T-cell (primary cell): ENCODE results near the gene ATP10A. TPM values are rescaled to one million over a fixed set of nuclear protein-coding genes. Genes with fewer than 3 reads are reported as not detected.

Experiments
- ATAC-seq, 4 experiments: fragments of 200-7000 bp in 3 of 4; fragments of 150-1000 bp in 1 of 4; cut with Tn5 transposase; replicated peaks in 1 of 4; 1 replicate in 3 of 4; 2 replicates in 1 of 4; pipeline ENCODE4 v1.10.0; 2021; ENCODE audit warnings: moderate library complexity in 3 of 4, mild to moderate bottlenecking in 2 of 4, moderate number of reproducible peaks in 1 of 4
- CTCF ChIA-PET, 2 donors: fragments of 300-600 bp; sonication (Branson Sonifier 250); formaldehyde crosslinking; loops; one replicate each; lab custom pipeline; 2022; ENCODE audit warnings: antibody characterized with exemption in 2 of 2; lab: Charles Lee
- POLR2A ChIA-PET, 2 donors: fragments of 300-600 bp; sonication (Branson Sonifier 250); formaldehyde crosslinking; loops; one replicate each; lab custom pipeline; 2022; ENCODE audit warnings: antibody characterized with exemption in 2 of 2; lab: Charles Lee
- DNase-seq, 35 experiments: peaks; one replicate each; pipeline versions ENCODE4 v3.0.0 to v3.0.0-alpha.2; 2013 to 2023
- H3K27ac ChIP-seq: one replicate; pipeline ENCODE4 v1.5.1; 2013; ENCODE audit warnings: low read length
- H3K27me3 ChIP-seq, 2 experiments: replicated peaks in 1 of 2; 1 replicate in 1 of 2; 2 replicates in 1 of 2; pipeline versions ENCODE4 v1.6.1 to v1.7.0; 2013; ENCODE audit warnings: low read length in 1 of 2, mixed read lengths in 1 of 2; ENCODE audit not compliant: control insufficient read depth in 2 of 2, insufficient read depth in 2 of 2; ENCODE audit errors: extremely low read depth in 1 of 2
- H3K36me3 ChIP-seq, 2 donors: 1 replicate in 1 of 2; 2 replicates in 1 of 2; pipeline versions ENCODE4 v1.6.1 to v1.7.0; 2013; ENCODE audit warnings: low read length in 1 of 2; ENCODE audit not compliant: control insufficient read depth in 2 of 2, insufficient read depth in 1 of 2; ENCODE audit errors: extremely low read depth in 1 of 2
- H3K4me1 ChIP-seq, 2 experiments: 1 replicate in 1 of 2; 2 replicates in 1 of 2; pipeline versions ENCODE4 v1.6.1 to v1.7.0; 2013; ENCODE audit warnings: low read length in 2 of 2, mixed read lengths in 1 of 2; ENCODE audit not compliant: insufficient read depth in 2 of 2, control insufficient read depth in 1 of 2; ENCODE audit errors: extremely low read depth in 1 of 2
- H3K4me3 ChIP-seq, 2 donors: 1 replicate in 1 of 2; 2 replicates in 1 of 2; pipeline versions ENCODE4 v1.5.1 to v1.7.0; 2013; ENCODE audit warnings: mild to moderate bottlenecking in 2 of 2, low read length in 1 of 2, moderate library complexity in 1 of 2; ENCODE audit not compliant: control insufficient read depth in 1 of 2; ENCODE audit errors: extremely low read depth in 1 of 2
- H3K9me3 ChIP-seq: 2 replicates; pipeline ENCODE4 v1.7.0; 2013
- H3K27ac Mint-ChIP-seq, 2 donors: one replicate each; pipeline ENCODE4 v1.8.0; 2020 to 2021; ENCODE audit warnings: mild to moderate bottlenecking in 2 of 2, mixed read lengths in 2 of 2
- H3K27me3 Mint-ChIP-seq, 2 donors: one replicate each; pipeline ENCODE4 v1.8.0; 2021 to 2022; ENCODE audit warnings: mixed read lengths in 2 of 2
- H3K36me3 Mint-ChIP-seq: one replicate; pipeline ENCODE4 v1.8.0; 2021; ENCODE audit warnings: mixed read lengths
- H3K4me1 Mint-ChIP-seq, 3 donors: one replicate each; pipeline ENCODE4 v1.8.0; 2020 to 2022; ENCODE audit warnings: mixed read lengths in 3 of 3, mild to moderate bottlenecking in 1 of 3
- H3K4me3 Mint-ChIP-seq, 3 donors: one replicate each; pipeline ENCODE4 v1.8.0; 2020 to 2022; ENCODE audit warnings: mild to moderate bottlenecking in 3 of 3, mixed read lengths in 3 of 3, moderate library complexity in 3 of 3
- H3K9me3 Mint-ChIP-seq, 3 donors: one replicate each; pipeline ENCODE4 v1.8.0; 2020 to 2022; ENCODE audit warnings: mixed read lengths in 3 of 3
- WGBS: methylation state at CpG from one replicate; pipeline ENCODE4 v1.1.5; 2013; ENCODE audit warnings: missing lambda C conversion rate; ENCODE audit not compliant: insufficient coverage; 5-methylcytosine and 5-hydroxymethylcytosine counted together
- total RNA-seq, 35 experiments: library from RNA in 6 of 35; stranded (reverse) in 6 of 35; fragments of 120-200 nt in 1 of 35; gene quantifications; one replicate each; pipeline versions ENCODE4 v1.2.1 to v1.2.4 and lab custom pipeline; 2013 to 2026

ATP10A gene
- total RNA-seq, 5 donors from 2014 or later (not counting 1 experiment from before 2014, with no cell fraction given): 37.3 to 65.5 (median 53.4) TPM

- no peaks in the 10 kb centered on the region for H3K9me3 Mint-ChIP-seq
- ATAC-seq (no peak), DNase-seq (no peak)
- no peaks in the 10 kb centered on the region for H3K4me1 ChIP-seq
- H3K4me3 ChIP-seq: no peak overlapping the region
- ChIA-PET POLR2A (no interaction called here), CTCF (interaction anchor here in 1 of 2 donors (0.8 kb wide), 1 partner anchor 216 kb away, joined by 7 read pairs; no protein-coding TSS in a partner anchor)
- H3K9me3 ChIP-seq: no peaks in the 10 kb centered on the region
- H3K36me3 ChIP-seq: peaks cover 18 to 26% of the 10 kb centered on the region in 2 donors
- no peak overlapping the region for H3K4me3 Mint-ChIP-seq
- H3K27me3 ChIP-seq: no peaks in the 10 kb centered on the region
- H3K27ac Mint-ChIP-seq: no peak overlapping the region
- peaks cover 17% of the 10 kb centered on the region for H3K36me3 Mint-ChIP-seq
- WGBS: 97% methylated on average over 6 of the region's 8 CpGs
- H3K27me3 Mint-ChIP-seq: no peaks in the 10 kb centered on the region
- no peaks in the 10 kb centered on the region for H3K4me1 Mint-ChIP-seq
- no peak overlapping the region for H3K27ac ChIP-seq
Measured at GRCh38 chr15:25718597-25718996, 144.5 kb downstream of the ATP10A start.

- ChIA-PET CTCF (interaction anchor here in 1 of 2 donors (0.8 kb wide), 1 partner anchor 216 kb away, joined by 7 read pairs; no protein-coding TSS in a partner anchor), POLR2A (no interaction called here)
- Histone ChIP-seq H3K4me1 (no peaks in the 10 kb centered on the region), H3K4me3 (no peak overlapping the region), H3K27me3 (no peaks in the 10 kb centered on the region), H3K27ac (no peak overlapping the region), H3K36me3 (peaks cover 18 to 28% of the 10 kb centered on the region in 2 donors), H3K9me3 (no peaks in the 10 kb centered on the region)
- 94% methylated on average over 15 of the region's 20 CpGs for WGBS
- Mint-ChIP-seq H3K27me3 (no peaks in the 10 kb centered on the region), H3K27ac (no peak overlapping the region), H3K4me3 (no peak overlapping the region), H3K9me3 (no peaks in the 10 kb centered on the region), H3K4me1 (no peaks in the 10 kb centered on the region), H3K36me3 (peaks cover 20% of the 10 kb centered on the region)
- ATAC-seq: no peak
- no peak for DNase-seq
Measured at GRCh38 chr15:25718169-25718536, 145.0 kb downstream of the ATP10A start.

GRCh38 chr15:25717457-25718168 lies 145.5 kb downstream of the ATP10A start:
- Mint-ChIP-seq H3K4me3 (no peak overlapping the region), H3K27ac (no peak overlapping the region), H3K9me3 (no peaks in the 10 kb centered on the region), H3K4me1 (no peaks in the 10 kb centered on the region), H3K36me3 (peaks cover 17% of the 10 kb centered on the region), H3K27me3 (no peaks in the 10 kb centered on the region)
- ChIA-PET CTCF (no interaction called here), POLR2A (interaction anchor here in 1 of 2 donors (0.5 to 0.6 kb wide), 2 partner anchors 78 to 301 kb away, joined by 3 to 5 read pairs; no protein-coding TSS in a partner anchor)
- no peaks in the 10 kb centered on the region for H3K27me3 ChIP-seq
- WGBS: 81% methylated on average over 11 of the region's 14 CpGs
- H3K4me3 ChIP-seq: no peak overlapping the region
- H3K9me3 ChIP-seq: no peaks in the 10 kb centered on the region
- no peaks in the 10 kb centered on the region for H3K4me1 ChIP-seq
- peaks cover 18 to 26% of the 10 kb centered on the region in 2 donors for H3K36me3 ChIP-seq
- DNase-seq (no peak), ATAC-seq (no peak)
- H3K27ac ChIP-seq: no peak overlapping the region

- H3K9me3 Mint-ChIP-seq: no peaks in the 10 kb centered on the region
- Histone ChIP-seq H3K27me3 (no peaks in the 10 kb centered on the region), H3K4me3 (no peak overlapping the region), H3K4me1 (no peaks in the 10 kb centered on the region), H3K9me3 (no peaks in the 10 kb centered on the region), H3K27ac (no peak overlapping the region), H3K36me3 (peaks cover 18 to 24% of the 10 kb centered on the region in 2 donors)
- DNase-seq (no peak), ATAC-seq (no peak)
- no peak overlapping the region for H3K4me3 Mint-ChIP-seq
- no peak overlapping the region for H3K27ac Mint-ChIP-seq
- H3K36me3 Mint-ChIP-seq: peaks cover 13% of the 10 kb centered on the region
- no CpG with 5 or more reads among the region's 3 CpGs for WGBS
- no peaks in the 10 kb centered on the region for H3K4me1 Mint-ChIP-seq
- H3K27me3 Mint-ChIP-seq: no peaks in the 10 kb centered on the region
- ChIA-PET POLR2A (interaction anchor here in 1 of 2 donors (0.5 to 0.6 kb wide), 2 partner anchors 79 to 300 kb away, joined by 3 to 5 read pairs; no protein-coding TSS in a partner anchor), CTCF (no interaction called here)
Measured at GRCh38 chr15:25717127-25717456, 146.0 kb downstream of the ATP10A start.

GRCh38 chr15:25716414-25717126 lies 146.6 kb downstream of the ATP10A start:
- no peak overlapping the region for H3K4me3 Mint-ChIP-seq
- no peaks in the 10 kb centered on the region for H3K4me1 ChIP-seq
- no peaks in the 10 kb centered on the region for H3K27me3 Mint-ChIP-seq
- H3K4me1 Mint-ChIP-seq: no peaks in the 10 kb centered on the region
- H3K9me3 ChIP-seq: no peaks in the 10 kb centered on the region
- 95% methylated on average over 12 of the region's 21 CpGs for WGBS
- CTCF ChIA-PET: no interaction called here
- peaks cover 18 to 21% of the 10 kb centered on the region in 2 donors for H3K36me3 ChIP-seq
- no peak overlapping the region for H3K4me3 ChIP-seq
- H3K9me3 Mint-ChIP-seq: no peaks in the 10 kb centered on the region
- H3K27me3 ChIP-seq: no peaks in the 10 kb centered on the region
- POLR2A ChIA-PET: interaction anchor here in 1 of 2 donors (0.5 to 0.6 kb wide), 2 partner anchors 80 to 300 kb away, joined by 3 to 5 read pairs; no protein-coding TSS in a partner anchor
- DNase-seq (no peak), ATAC-seq (no peak)
- no peak overlapping the region for H3K27ac Mint-ChIP-seq
- no peak overlapping the region for H3K27ac ChIP-seq
- H3K36me3 Mint-ChIP-seq: peaks cover 8% of the 10 kb centered on the region

- 90% methylated on average over 12 of the region's 18 CpGs for WGBS
- Mint-ChIP-seq H3K4me3 (no peak overlapping the region), H3K9me3 (no peaks in the 10 kb centered on the region), H3K27me3 (no peaks in the 10 kb centered on the region), H3K36me3 (peaks cover 6% of the 10 kb centered on the region), H3K27ac (no peak overlapping the region), H3K4me1 (no peaks in the 10 kb centered on the region)
- Histone ChIP-seq H3K36me3 (peaks cover 12 to 23% of the 10 kb centered on the region in 2 donors), H3K27me3 (no peaks in the 10 kb centered on the region), H3K9me3 (no peaks in the 10 kb centered on the region), H3K27ac (no peak overlapping the region), H3K4me1 (no peaks in the 10 kb centered on the region), H3K4me3 (no peak overlapping the region)
- ATAC-seq (no peak), DNase-seq (no peak)
- POLR2A ChIA-PET: no interaction called here
- CTCF ChIA-PET: no interaction called here
Measured at GRCh38 chr15:25715536-25716413, 147.4 kb downstream of the ATP10A start.
